MM.1S (cell line): ENCODE results near the gene DBNL.

Experiments
- CTCF ChIP-seq: fragments of 300-600 bp; sonication (generic); IDR thresholded peaks from 2 replicates; pipeline ENCODE4 v1.5.1; 2016; ENCODE audit warnings: antibody characterized with exemption, low read length, mixed read lengths
- EZH2 ChIP-seq: fragments of 300-600 bp; sonication (generic); optimal IDR thresholded peaks from 2 replicates; pipeline ENCODE3; 2017; ENCODE audit warnings: low read depth, mild to moderate bottlenecking, antibody characterized with exemption, low read length, mixed read lengths

GRCh38 chr7:44042221-44042620 is 2.3 kb upstream of the DBNL start:
- no peak for TF ChIP-seq CTCF
- no peak for TF ChIP-seq EZH2
